Liver (tissue), 9 donors: ENCODE results near the gene PTRH2. TPM values are rescaled to one million over a fixed set of nuclear protein-coding genes. Genes with fewer than 3 reads are reported as not detected.

Experiments used
- DNase-seq: peaks from one replicate; pipeline ENCODE4 v3.0.0-alpha.2; 2017; ENCODE audit warnings: low spot score
- H3K27ac ChIP-seq, 2 donors: one replicate each; pipeline ENCODE4 v1.7.0; 2013; ENCODE audit warnings: inconsistent platforms in 2 of 2, low read length in 2 of 2, control low read depth in 1 of 2, low read depth in 1 of 2, mild to moderate bottlenecking in 1 of 2
- H3K27me3 ChIP-seq, 4 donors: one replicate each; pipeline versions ENCODE4 v1.6.1 to v1.7.0; 2013; ENCODE audit warnings: low read length in 3 of 4, inconsistent platforms in 1 of 4, mild to moderate bottlenecking in 1 of 4, moderate library complexity in 1 of 4; ENCODE audit not compliant: control insufficient read depth in 4 of 4, insufficient read depth in 4 of 4
- H3K36me3 ChIP-seq, 4 donors: one replicate each; pipeline versions ENCODE4 v1.6.1 to v1.7.0; 2013; ENCODE audit warnings: low read length in 3 of 4, mild to moderate bottlenecking in 3 of 4, low read depth in 1 of 4, moderate library complexity in 1 of 4; ENCODE audit not compliant: control insufficient read depth in 4 of 4, insufficient read depth in 3 of 4
- H3K4me1 ChIP-seq, 4 donors: one replicate each; pipeline versions ENCODE4 v1.6.1 to v1.7.0; 2013; ENCODE audit warnings: low read length in 3 of 4, mild to moderate bottlenecking in 3 of 4, moderate library complexity in 1 of 4; ENCODE audit not compliant: control insufficient read depth in 4 of 4, insufficient read depth in 4 of 4
- H3K4me3 ChIP-seq, 3 donors: one replicate each; pipeline versions ENCODE4 v1.6.1 to v1.7.0; 2013; ENCODE audit warnings: low read length in 3 of 3, control low read depth in 1 of 3, low read depth in 1 of 3, mild to moderate bottlenecking in 1 of 3
- H3K9ac ChIP-seq, 2 donors: one replicate each; pipeline ENCODE4 v1.7.0; 2013; ENCODE audit warnings: low read length in 2 of 2, mild to moderate bottlenecking in 2 of 2, moderate library complexity in 2 of 2, control low read depth in 1 of 2, low read depth in 1 of 2
- H3K9me3 ChIP-seq, 4 donors: one replicate each; pipeline versions ENCODE4 v1.6.1 to v1.7.0; 2013; ENCODE audit warnings: low read length in 3 of 4; ENCODE audit not compliant: control insufficient read depth in 4 of 4
- ATF3 ChIP-seq: IDR thresholded peaks from 2 replicates; pipeline ENCODE4 v1.6.1; 2016; ENCODE audit warnings: antibody characterized with exemption
- CTCF ChIP-seq: fragments of 150-350 bp; IDR thresholded peaks from 2 replicates; pipeline ENCODE4 v1.5.1; 2017; ENCODE audit warnings: improper control_type of control experiment, low read depth, low read length; ENCODE audit not compliant: missing input control
- EGR1 ChIP-seq, 2 donors: IDR thresholded peaks; 2 replicates each; pipeline ENCODE4 v1.6.1; 2016 to 2018; ENCODE audit warnings: antibody characterized with exemption in 2 of 2, low read depth in 2 of 2
- FOXA1 ChIP-seq: IDR thresholded peaks from 2 replicates; pipeline ENCODE4 v1.6.1; 2016; ENCODE audit warnings: antibody characterized with exemption
- FOXA2 ChIP-seq: IDR thresholded peaks from 2 replicates; pipeline ENCODE4 v1.6.1; 2016; ENCODE audit warnings: antibody characterized with exemption
- GABPA ChIP-seq, 2 donors: IDR thresholded peaks in 1 of 2; conservative IDR thresholded peaks in 1 of 2; 2 replicates each; pipeline ENCODE4 v1.6.1; 2016; ENCODE audit warnings: antibody characterized with exemption in 2 of 2, mild to moderate bottlenecking in 1 of 2, moderate library complexity in 1 of 2
- HNF4A ChIP-seq, 2 donors: conservative IDR thresholded peaks; 2 replicates each; pipeline ENCODE4 v1.6.1; 2016; ENCODE audit warnings: antibody characterized with exemption in 2 of 2, mild to moderate bottlenecking in 2 of 2
- HNF4G ChIP-seq: IDR thresholded peaks from 2 replicates; pipeline ENCODE4 v1.6.1; 2016; ENCODE audit warnings: antibody characterized with exemption
- JUND ChIP-seq, 2 donors: IDR thresholded peaks; 2 replicates each; pipeline ENCODE4 v1.6.1; 2016; ENCODE audit warnings: antibody characterized with exemption in 2 of 2
- MAX ChIP-seq: IDR thresholded peaks from 2 replicates; pipeline ENCODE4 v1.6.1; 2016; ENCODE audit warnings: antibody characterized with exemption
- NR2F2 ChIP-seq: IDR thresholded peaks from 2 replicates; pipeline ENCODE4 v1.6.1; 2016; ENCODE audit warnings: antibody characterized with exemption
- RAD21 ChIP-seq, 2 donors: IDR thresholded peaks; 2 replicates each; pipeline ENCODE4 v1.6.1; 2016; ENCODE audit warnings: antibody characterized with exemption in 2 of 2, mild to moderate bottlenecking in 2 of 2
- REST ChIP-seq: IDR thresholded peaks from 2 replicates; pipeline ENCODE4 v1.6.1; 2016; ENCODE audit warnings: antibody characterized with exemption, mild to moderate bottlenecking
- RXRA ChIP-seq, 2 donors: IDR thresholded peaks; 2 replicates each; pipeline ENCODE4 v1.6.1; 2017 to 2018; ENCODE audit warnings: antibody characterized with exemption in 2 of 2, mild to moderate bottlenecking in 1 of 2
- SP1 ChIP-seq: IDR thresholded peaks from 2 replicates; pipeline ENCODE4 v1.6.1; 2018; ENCODE audit warnings: antibody characterized with exemption, mild to moderate bottlenecking
- TAF1 ChIP-seq: conservative IDR thresholded peaks from 2 replicates; pipeline ENCODE4 v1.6.1; 2016; ENCODE audit warnings: antibody characterized with exemption, mild to moderate bottlenecking
- YY1 ChIP-seq: IDR thresholded peaks from 2 replicates; pipeline ENCODE4 v1.6.1; 2016; ENCODE audit warnings: antibody characterized with exemption, mild to moderate bottlenecking
- ZBTB33 ChIP-seq: IDR thresholded peaks from 2 replicates; pipeline ENCODE4 v1.6.1; 2016; ENCODE audit warnings: antibody characterized with exemption
- whole genome bisulfite sequencing: extraction: QIAGEN DNeasy Blood & Tissue Kit; methylation state at CpG from one replicate; pipeline ENCODE4 v1.1.7; 2013; 5-methylcytosine and 5-hydroxymethylcytosine counted together
- polyA plus RNA-seq, 2 donors: library from polyadenylated mRNA; stranded (reverse) in 1 of 2; unstranded in 1 of 2; fragments of 200-250 nt in 1 of 2; fragments of >200 nt in 1 of 2; fragmentation: Nextera tagmentation in 1 of 2; extraction: Ambion mirVana in 1 of 2; gene quantifications; one replicate each; pipeline versions ENCODE4 v1.2.1 to v1.2.3, GENCODE V29; 2013 to 2015
- total RNA-seq, 2 donors: library from RNA; depleted of rRNA; stranded (reverse); fragments of >200 nt; gene quantifications; one replicate each; pipeline ENCODE4 v1.2.3, GENCODE V29; 2014
- donor health status: healthy.
- donor health status: healthy.
- donor health status: healthy.
- donor health status: healthy.
- donor health status: healthy.

PTRH2 gene
- total and polyA plus RNA-seq, 4 donors, result 9.7 to 39.1 (median 23.1) TPM

- H3K4me3 ChIP-seq, result no peak overlapping the region
- TF ChIP-seq FOXA1 (no peak), JUND (IDR thresholded peaks at IDR 0.05) (peak in 1 of 2 donors; percentile 48), HNF4A (conservative IDR thresholded peaks at IDR 0.05) (peak; percentile 36 to 55), RAD21 (IDR thresholded peaks at IDR 0.05) (peak in 1 of 2 donors; percentile 31), CTCF (no peak), NR2F2 (no peak), ZBTB33 (peak; percentile 77), TAF1 (no peak), ATF3 (peak; percentile 20), MAX (peak; percentile 69), YY1 (peak; percentile 44), SP1 (peak; percentile 41), HNF4G (peak; percentile 11), EGR1 (IDR thresholded peaks at IDR 0.05; ENCODE audit: low read depth in 2 of 2) (no peak), FOXA2 (no peak), REST (peak; percentile 34), GABPA (IDR thresholded peaks at IDR 0.05 in 1 of 2, conservative IDR thresholded peaks at IDR 0.05 in 1 of 2) (peak; percentile 22 to 59), RXRA (IDR thresholded peaks at IDR 0.05) (peak; percentile 41 to 55)
- H3K9ac ChIP-seq, result no peak overlapping the region
- H3K4me1 ChIP-seq, result peaks cover 7 to 20% (median 10%) of the 10 kb centered on the region in 4 donors
- peak overlapping the region; percentile 28 to 39 for H3K27ac ChIP-seq
- H3K36me3 ChIP-seq, result no peaks in the 10 kb centered on the region
- 20% methylated on average over 2 of the region's 2 CpGs for WGBS
- H3K9me3 ChIP-seq, result no peaks in the 10 kb centered on the region
- H3K27me3 ChIP-seq, result no peaks in the 10 kb centered on the region
- DNase-seq, result no peak
Observed at GRCh38 chr17:59725691-59726090, 18.5 kb upstream of the PTRH2 start.
